ENCODE measurements around the gene PIANP. TPM values are rescaled to one million over a fixed set of nuclear protein-coding genes. Genes with fewer than 3 reads are reported as not detected.

Gene PIANP
- total and polyA plus RNA-seq, 10 donors, result 0.10 to 0.30 (median 0.24) TPM; not detected in 5

GRCh38 chr12:6697584-6698351, 2.8 kb downstream of the PIANP start:
- Histone ChIP-seq H3K36me3 (no peaks in the 10 kb centered on the region), H3K4me1 (peaks cover 7 to 57% (median 45%) of the 10 kb centered on the region in 6 donors), H3K27ac (peak overlapping the region in 3 of 8 donors; percentile 3 to 32 (median 23)), H3K4me3 (no peak overlapping the region), H3K27me3 (replicated peaks in 1 of 7) (peaks cover 0 to 58% (median 47%) of the 10 kb centered on the region in 7 donors), H3K9me3 (no peaks in the 10 kb centered on the region)
- DNase-seq, result peak; percentile 54
- WGBS, 5 donors, result 66 to 76% (median 70%) methylated on average over 15 to 17 of the region's 17 CpGs
- intact Hi-C loops (cut with DNase I; ENCODE audit: low total_unique reads), result no loop called here
- TF ChIP-seq CTCF (IDR thresholded peaks at IDR 0.05 in 8 of 11, conservative IDR thresholded peaks at IDR 0.05 in 3 of 11), result peak in 6 of 11 experiments; percentile 25 to 52 (median 37)
- no peak for TF ChIP-seq POLR2A (IDR thresholded peaks at IDR 0.05)

GRCh38 chr12:6696690-6697583, 3.7 kb downstream of the PIANP start:
- H3K27me3 ChIP-seq (replicated peaks in 1 of 7), result peaks cover 0 to 50% (median 40%) of the 10 kb centered on the region in 7 donors
- intact Hi-C loops (cut with DNase I; ENCODE audit: low total_unique reads), result no loop called here
- H3K27ac ChIP-seq, result peak overlapping the region in 4 of 8 donors; percentile 3 to 32 (median 22)
- no peak overlapping the region for H3K4me3 ChIP-seq
- H3K4me1 ChIP-seq, result peaks cover 7 to 60% (median 45%) of the 10 kb centered on the region in 6 donors
- TF ChIP-seq POLR2AphosphoS5 (IDR thresholded peaks at IDR 0.05) (no peak), CTCF (IDR thresholded peaks at IDR 0.05 in 8 of 11, conservative IDR thresholded peaks at IDR 0.05 in 3 of 11) (no peak), POLR2A (IDR thresholded peaks at IDR 0.05) (no peak)
- 77 to 80% (median 79%) methylated on average over 13 to 17 of the region's 17 CpGs for WGBS, 5 donors
- H3K9me3 ChIP-seq, result no peaks in the 10 kb centered on the region
- H3K36me3 ChIP-seq, result no peaks in the 10 kb centered on the region
- peak; percentile 76 for DNase-seq

GRCh38 chr12:6695313-6696045, 5.1 kb downstream of the PIANP start:
- 55 to 80% (median 79%) methylated on average over 6 to 11 of the region's 11 CpGs for WGBS, 5 donors
- no peaks in the 10 kb centered on the region for H3K36me3 ChIP-seq
- peaks cover 4 to 65% (median 46%) of the 10 kb centered on the region in 6 donors for H3K4me1 ChIP-seq
- peak; percentile 69 for DNase-seq
- no peak overlapping the region for H3K4me3 ChIP-seq
- H3K27me3 ChIP-seq (replicated peaks in 1 of 7), result peaks cover 0 to 35% (median 25%) of the 10 kb centered on the region in 7 donors
- intact Hi-C loops (cut with DNase I; ENCODE audit: low total_unique reads), result no loop called here
- no peaks in the 10 kb centered on the region for H3K9me3 ChIP-seq
- no peak overlapping the region for H3K27ac ChIP-seq
- no peak for TF ChIP-seq CTCF (IDR thresholded peaks at IDR 0.05 in 8 of 11, conservative IDR thresholded peaks at IDR 0.05 in 3 of 11)
- TF ChIP-seq POLR2AphosphoS5 (IDR thresholded peaks at IDR 0.05), result no peak
- no peak for TF ChIP-seq POLR2A (IDR thresholded peaks at IDR 0.05)

All from spleen (tissue), 11 donors.